ENCODE results near the gene ZNF491. TPM values are rescaled to one million over a fixed set of nuclear protein-coding genes. Genes with fewer than 3 reads are reported as not detected.

ZNF491 gene
- total and polyA plus RNA-seq, 2 donors (not counting 1 experiment from before 2014, with no cell fraction given) = 0.57 to 1.7 TPM

- Histone ChIP-seq H3K4me3 (ENCODE audit: control extremely low read depth in 1 of 5, extremely low read depth in 1 of 5, insufficient read depth in 1 of 5, low read depth in 2 of 5, low read length in 4 of 5) (no peak overlapping the region), H3K9me3 (ENCODE audit: control extremely low read depth in 1 of 3, control insufficient read depth in 2 of 3, insufficient read depth in 1 of 3, low read length in 2 of 3) (peaks cover 3 to 9% (median 3%) of the 10 kb centered on the region in 3 donors), H3K27me3 (replicated peaks in 1 of 4; ENCODE audit: control extremely low read depth in 1 of 4, control insufficient read depth in 3 of 4, insufficient read depth in 4 of 4, low read length in 3 of 4) (no peaks in the 10 kb centered on the region), H3K4me2 (replicated peaks; ENCODE audit: low read depth, low read length, poor library complexity, severe bottlenecking) (no peak overlapping the region), H3K4me1 (ENCODE audit: control insufficient read depth in 2 of 2, insufficient read depth in 2 of 2, low read length in 2 of 2) (peaks cover 16 to 19% of the 10 kb centered on the region in 2 donors), H3K79me2 (ENCODE audit: control insufficient read depth, insufficient read depth, low read length) (peaks cover 86% of the 10 kb centered on the region), H2AFZ (ENCODE audit: insufficient read depth, low read depth, low read length, poor library complexity, severe bottlenecking) (no peak overlapping the region), H3K27ac (ENCODE audit: low read length in 2 of 2) (no peak overlapping the region), H4K20me1 (ENCODE audit: control insufficient read depth, insufficient read depth, low read length, poor library complexity, severe bottlenecking) (peaks cover 83% of the 10 kb centered on the region), H3K36me3 (replicated peaks in 1 of 2; ENCODE audit: control extremely low read depth in 1 of 2, control insufficient read depth in 1 of 2, extremely low read depth in 1 of 2, insufficient read depth in 2 of 2, low read length in 1 of 2) (peaks cover 3 to 33% of the 10 kb centered on the region in 2 experiments), H3K9ac (ENCODE audit: low read length) (no peak overlapping the region)
- Mint-ChIP-seq H3K4me3 (no peak overlapping the region), H3K27me3 (no peaks in the 10 kb centered on the region), H3K9me3 (ENCODE audit: insufficient read depth) (no peaks in the 10 kb centered on the region), H3K4me1 (peaks cover 38% of the 10 kb centered on the region), H3K27ac (no peak overlapping the region)
- POLR2A ChIA-PET = no interaction called here
- DNase-seq (no peak), ATAC-seq (ENCODE audit: low read depth) (no peak)
- CTCF ChIA-PET = interaction anchor here (0.7 to 1.2 kb wide), 2 partner anchors 27 to 132 kb away, joined by 3 read pairs; no protein-coding TSS in a partner anchor
- intact Hi-C loops (cut with micrococcal nuclease) = no loop called here
- 95% methylated on average over 3 of the region's 3 CpGs for WGBS (ENCODE audit: insufficient coverage)
- TF ChIP-seq CTCF (IDR thresholded peaks at IDR 0.05) = no peak
- no peak for TF ChIP-seq EZH2 (IDR thresholded peaks at IDR 0.05; ENCODE audit: borderline replicate concordance, insufficient read depth, low read depth, low read length, poor library complexity, severe bottlenecking)
Observed at GRCh38 chr19:11853358-11853757, 55.0 kb downstream of the ZNF491 start.

GRCh38 chr19:11856596-11857250 lies 58.4 kb downstream of the ZNF491 start:
- intact Hi-C loops (cut with micrococcal nuclease) = no loop called here
- H3K79me2 ChIP-seq (ENCODE audit: control insufficient read depth, insufficient read depth, low read length) = peaks cover 99% of the 10 kb centered on the region
- Mint-ChIP-seq H3K27me3 (no peaks in the 10 kb centered on the region), H3K9me3 (ENCODE audit: insufficient read depth) (peaks cover under 1% of the 10 kb centered on the region), H3K4me1 (peaks cover 17% of the 10 kb centered on the region), H3K4me3 (no peak overlapping the region), H3K27ac (no peak overlapping the region)
- H3K27ac ChIP-seq (ENCODE audit: low read length in 2 of 2) = no peak overlapping the region
- peaks cover 90% of the 10 kb centered on the region for H4K20me1 ChIP-seq (ENCODE audit: control insufficient read depth, insufficient read depth, low read length, poor library complexity, severe bottlenecking)
- H3K4me1 ChIP-seq (ENCODE audit: control insufficient read depth in 2 of 2, insufficient read depth in 2 of 2, low read length in 2 of 2) = no peaks in the 10 kb centered on the region
- H3K27me3 ChIP-seq (replicated peaks in 1 of 4; ENCODE audit: control extremely low read depth in 1 of 4, control insufficient read depth in 3 of 4, insufficient read depth in 4 of 4, low read length in 3 of 4) = no peaks in the 10 kb centered on the region
- ChIA-PET POLR2A (no interaction called here), CTCF (no interaction called here)
- DNase-seq (no peak), ATAC-seq (ENCODE audit: low read depth) (no peak)
- no peak overlapping the region for H2AFZ ChIP-seq (ENCODE audit: insufficient read depth, low read depth, low read length, poor library complexity, severe bottlenecking)
- H3K9ac ChIP-seq (ENCODE audit: low read length) = no peak overlapping the region
- no peak overlapping the region for H3K4me2 ChIP-seq (replicated peaks; ENCODE audit: low read depth, low read length, poor library complexity, severe bottlenecking)
- 100% methylated on average over 5 of the region's 12 CpGs for WGBS (ENCODE audit: insufficient coverage)
- TF ChIP-seq EZH2 (IDR thresholded peaks at IDR 0.05; ENCODE audit: borderline replicate concordance, insufficient read depth, low read depth, low read length, poor library complexity, severe bottlenecking) = no peak
- no peak for TF ChIP-seq CTCF (IDR thresholded peaks at IDR 0.05)
- peaks cover 3 to 33% of the 10 kb centered on the region in 2 experiments for H3K36me3 ChIP-seq (replicated peaks in 1 of 2; ENCODE audit: control extremely low read depth in 1 of 2, control insufficient read depth in 1 of 2, extremely low read depth in 1 of 2, insufficient read depth in 2 of 2, low read length in 1 of 2)
- H3K9me3 ChIP-seq (ENCODE audit: control extremely low read depth in 1 of 3, control insufficient read depth in 2 of 3, insufficient read depth in 1 of 3, low read length in 2 of 3) = peaks cover 6 to 21% (median 18%) of the 10 kb centered on the region in 3 donors
- H3K4me3 ChIP-seq (ENCODE audit: control extremely low read depth in 1 of 5, extremely low read depth in 1 of 5, insufficient read depth in 1 of 5, low read depth in 2 of 5, low read length in 4 of 5) = no peak overlapping the region

Data from B cell (primary cell).